ENCODE measurements around the gene KCTD7.

GRCh38 chr7:66631471-66631870, 2.8 kb downstream of the KCTD7 start:
- TF ChIP-seq TAF1 (IDR thresholded peaks at IDR 0.05; ENCODE audit: low read depth, low read length) (no peak), SPI1 (IDR thresholded peaks at IDR 0.05; ENCODE audit: low read depth, low read length) (no peak)

Data from GM12891 (cell line).